Right cardiac atrium (tissue), 5 donors: Measurements from ENCODE around the gene CT47C1. TPM values are rescaled to one million over a fixed set of nuclear protein-coding genes. Genes with fewer than 3 reads are reported as not detected.
"Not testable (repeated sequence)": the region's sequence is repeated elsewhere in the genome, so short reads cannot be mapped to it uniquely, and the experiment has no call there.

Experiments used
- ATAC-seq, 2 donors: fragments of 200-7000 bp; cut with Tn5 transposase; one replicate each; pipeline versions ENCODE4 v1.8.0 to v1.9.1; 2020; ENCODE audit warnings: moderate library complexity in 2 of 2, mild to moderate bottlenecking in 1 of 2
- DNase-seq, 3 donors: peaks; one replicate each; pipeline ENCODE4 v3.0.0-alpha.2; 2020
- H3K27ac ChIP-seq: one replicate; pipeline ENCODE4 v1.5.1; 2013; ENCODE audit warnings: mild to moderate bottlenecking, low read length, control low read depth, moderate library complexity
- H3K27me3 ChIP-seq: one replicate; pipeline ENCODE4 v1.6.1; 2013; ENCODE audit not compliant: control insufficient read depth, insufficient read depth
- H3K4me1 ChIP-seq: one replicate; pipeline ENCODE4 v1.6.1; 2013; ENCODE audit warnings: low read length; ENCODE audit not compliant: control insufficient read depth, insufficient read depth
- H3K4me3 ChIP-seq: one replicate; pipeline ENCODE4 v1.5.1; 2013; ENCODE audit warnings: low read length, control low read depth
- H3K9me3 ChIP-seq: one replicate; pipeline ENCODE4 v1.6.1; 2013; ENCODE audit warnings: low read length; ENCODE audit not compliant: control insufficient read depth
- WGBS: extraction: QIAGEN DNeasy Blood & Tissue Kit; methylation state at CpG from one replicate; pipeline ENCODE4 v1.1.7; 2013; 5-methylcytosine and 5-hydroxymethylcytosine counted together
- intact Hi-C, 4 donors: fragments of 100-400 bp; cut with DNase I; formaldehyde crosslinking; loops; one replicate each; pipeline versions ENCODE4 v1.11.0 to v1.14.0; 2022 to 2023
- long read RNA-seq, 4 donors: library from polyadenylated mRNA; unstranded; transcript quantifications; one replicate each; pipeline ENCODE4 v2.0.0, GENCODE V29; 2020 to 2021
- polyA plus RNA-seq: library from polyadenylated mRNA; stranded (reverse); fragments of 200-250 nt; gene quantifications from one replicate; pipeline ENCODE4 v1.2.3, GENCODE V29; 2013
- total RNA-seq, 4 donors: library from RNA; stranded (reverse); fragmentation: NEBNext Ultra II Directional; extraction: Animal tissue kit (Norgen Biotek cat#: 25700); gene quantifications; one replicate each; pipeline ENCODE4 v1.2.1, GENCODE V29; 2021
- donor health status: healthy with polysubstance abuse.
- donor health status: DM: no; HTN: yes; CAD: no.
- donor health status: DM: no; HTN: no; CAD: no.
- donor health status: DM: no; HTN: yes; CAD: no; lungs with severe emphysema.
- donor health status: DM: yes; HTN: yes; CAD: no.

The CT47C1 gene
- total RNA-seq = not detected
- not detected for polyA plus RNA-seq
- long read RNA-seq, donor 1 = 0 reads
- long read RNA-seq, donor 2 = 0 reads
- long read RNA-seq, donor 3 = 0 reads
- long read RNA-seq, donor 4 = 0 reads

DNA sequence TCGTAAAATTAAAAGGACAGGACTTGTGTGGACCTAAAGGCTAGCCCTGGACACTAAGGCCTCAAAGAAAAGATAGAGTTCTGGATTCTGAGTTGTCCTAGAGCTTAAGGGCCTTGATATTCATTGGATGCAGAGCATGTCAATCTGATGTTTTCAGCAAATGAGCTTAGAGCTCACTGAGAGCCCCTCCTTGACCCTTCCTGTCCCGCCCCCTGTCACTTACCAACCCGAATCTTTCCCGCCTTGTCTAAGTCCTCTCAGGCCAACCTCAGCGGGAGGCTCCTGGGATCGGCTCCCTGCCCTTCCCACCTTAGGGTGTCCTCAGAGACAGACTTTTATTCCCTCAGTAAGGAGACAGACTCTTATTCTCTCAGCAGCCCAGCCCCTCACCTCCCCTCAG, at the start of gene CT47C1:
TSS of gene CT47C1 (plus strand) at position 250 of the 400 bp plus-strand sequence. CDS start 233 bp downstream, outside the sequence.
- DNase-seq = no peak
- intact Hi-C loops = no loop called here
- Histone ChIP-seq H3K4me3 (no peak within 1 kb of the TSS), H3K27me3 (no peaks in the 10 kb centered on the region), H3K27ac (no peak within 1 kb of the TSS), H3K9me3 (no peaks in the 10 kb centered on the region), H3K4me1 (no peaks in the 10 kb centered on the region)
- 94% methylated on average over 6 of the region's 6 CpGs for WGBS
- ATAC-seq = no peak

DNA sequence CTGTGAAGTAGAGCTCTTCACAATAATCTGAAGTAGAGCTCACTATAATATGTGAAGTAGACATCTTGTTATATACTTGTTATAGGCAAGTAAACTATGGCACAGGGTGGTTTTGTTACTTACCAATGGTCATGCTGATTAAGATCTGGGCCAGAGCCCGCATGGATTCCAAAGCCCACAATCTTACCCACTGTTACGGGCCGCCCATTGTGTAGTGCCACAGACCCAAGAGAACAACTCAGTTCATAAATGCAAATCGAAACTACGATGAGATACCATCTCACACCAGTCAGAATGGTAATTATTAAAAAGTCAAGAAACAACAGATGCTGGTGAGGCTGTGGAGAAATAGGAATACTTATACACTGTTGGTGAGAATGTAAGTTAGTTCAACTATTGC, 46.9 kb upstream of the CT47C1 start:
- H3K27ac ChIP-seq = no peak overlapping the region
- no peaks in the 10 kb centered on the region for H3K27me3 ChIP-seq
- intact Hi-C loops = no loop called here
- ATAC-seq (no peak), DNase-seq (no peak)
- H3K4me3 ChIP-seq = no peak overlapping the region
- H3K9me3 ChIP-seq = no peaks in the 10 kb centered on the region
- 97% methylated on average over 5 of the region's 5 CpGs for WGBS
- no peaks in the 10 kb centered on the region for H3K4me1 ChIP-seq

GRCh38 chrX:119026344-119026743, 46.4 kb upstream of the CT47C1 start:
- H3K4me3 ChIP-seq, H3K27ac ChIP-seq, ATAC-seq, H3K4me1 ChIP-seq, DNase-seq, intact Hi-C loops, H3K27me3 ChIP-seq, H3K9me3 ChIP-seq: not testable (repeated sequence)
- WGBS = 90% methylated on average over 2 of the region's 2 CpGs

GRCh38 chrX:119027960-119028732, 44.6 kb upstream of the CT47C1 start:
- WGBS = 92% methylated on average over 28 of the region's 28 CpGs
- intact Hi-C loops, H3K4me3 ChIP-seq, H3K9me3 ChIP-seq, ATAC-seq, H3K27me3 ChIP-seq, H3K4me1 ChIP-seq, H3K27ac ChIP-seq: not testable (repeated sequence)
- peak in 2 of 3 donors; percentile 39 to 41 for DNase-seq

- Histone ChIP-seq H3K4me1 (no peaks in the 10 kb centered on the region), H3K27me3 (no peaks in the 10 kb centered on the region), H3K9me3 (no peaks in the 10 kb centered on the region), H3K27ac (no peak overlapping the region), H3K4me3 (no peak overlapping the region)
- DNase-seq (peak in 1 of 3 donors; percentile 68), ATAC-seq (peak; percentile 68 to 92)
- intact Hi-C loops = no loop called here
- 39% methylated on average over 1 of the region's 1 CpG for WGBS
These were observed 44.0 kb upstream of the CT47C1 start for GRCh38 chrX:119028733-119029330.

DNA sequence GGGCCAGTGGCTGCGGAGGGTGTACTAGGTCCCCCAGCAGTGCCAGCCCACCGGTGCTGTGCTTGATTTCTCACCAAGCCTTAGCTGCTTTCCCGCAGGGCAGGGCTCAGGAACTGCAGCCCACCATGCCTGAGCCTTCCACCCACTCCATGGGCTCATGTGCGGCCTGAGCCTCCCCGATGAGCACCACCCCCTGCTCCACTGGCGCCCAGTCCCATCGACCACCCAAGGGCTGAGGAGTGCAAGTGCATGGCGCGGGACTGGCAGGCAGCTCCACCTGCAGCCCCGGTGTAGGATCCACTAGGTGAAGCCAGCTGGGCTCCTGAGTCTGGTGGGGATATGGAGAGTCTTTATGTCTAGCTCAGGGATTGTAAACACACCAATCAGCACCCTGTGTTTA, 43.1 kb upstream of the CT47C1 start:
- H3K4me1 ChIP-seq, H3K4me3 ChIP-seq, intact Hi-C loops, H3K9me3 ChIP-seq, DNase-seq, ATAC-seq, H3K27ac ChIP-seq, H3K27me3 ChIP-seq: not testable (repeated sequence)
- 93% methylated on average over 8 of the region's 10 CpGs for WGBS

DNA sequence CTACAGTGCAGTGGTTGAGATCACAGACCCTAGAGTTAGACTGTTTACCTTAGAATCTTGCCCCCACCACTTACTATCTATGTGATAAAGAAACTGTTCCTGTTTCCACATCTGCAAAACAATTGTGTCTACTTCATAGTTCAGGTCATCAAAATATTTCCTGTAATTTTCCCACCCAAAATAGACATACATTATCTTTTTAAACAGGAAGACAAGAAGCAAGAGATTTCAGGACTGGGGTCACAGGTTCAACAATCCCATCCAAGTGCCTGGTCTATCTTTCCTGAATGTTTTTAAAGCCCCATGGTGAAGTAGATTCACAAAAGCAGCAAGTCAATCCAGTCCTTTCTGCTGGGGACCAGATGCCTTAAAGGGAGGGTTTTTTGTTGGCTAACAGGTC, 41.8 kb upstream of the CT47C1 start:
- ATAC-seq (no peak), DNase-seq (no peak)
- intact Hi-C loops = no loop called here
- Histone ChIP-seq H3K27ac (no peak overlapping the region), H3K4me1 (no peaks in the 10 kb centered on the region), H3K4me3 (no peak overlapping the region), H3K27me3 (no peaks in the 10 kb centered on the region), H3K9me3 (no peaks in the 10 kb centered on the region)

DNA sequence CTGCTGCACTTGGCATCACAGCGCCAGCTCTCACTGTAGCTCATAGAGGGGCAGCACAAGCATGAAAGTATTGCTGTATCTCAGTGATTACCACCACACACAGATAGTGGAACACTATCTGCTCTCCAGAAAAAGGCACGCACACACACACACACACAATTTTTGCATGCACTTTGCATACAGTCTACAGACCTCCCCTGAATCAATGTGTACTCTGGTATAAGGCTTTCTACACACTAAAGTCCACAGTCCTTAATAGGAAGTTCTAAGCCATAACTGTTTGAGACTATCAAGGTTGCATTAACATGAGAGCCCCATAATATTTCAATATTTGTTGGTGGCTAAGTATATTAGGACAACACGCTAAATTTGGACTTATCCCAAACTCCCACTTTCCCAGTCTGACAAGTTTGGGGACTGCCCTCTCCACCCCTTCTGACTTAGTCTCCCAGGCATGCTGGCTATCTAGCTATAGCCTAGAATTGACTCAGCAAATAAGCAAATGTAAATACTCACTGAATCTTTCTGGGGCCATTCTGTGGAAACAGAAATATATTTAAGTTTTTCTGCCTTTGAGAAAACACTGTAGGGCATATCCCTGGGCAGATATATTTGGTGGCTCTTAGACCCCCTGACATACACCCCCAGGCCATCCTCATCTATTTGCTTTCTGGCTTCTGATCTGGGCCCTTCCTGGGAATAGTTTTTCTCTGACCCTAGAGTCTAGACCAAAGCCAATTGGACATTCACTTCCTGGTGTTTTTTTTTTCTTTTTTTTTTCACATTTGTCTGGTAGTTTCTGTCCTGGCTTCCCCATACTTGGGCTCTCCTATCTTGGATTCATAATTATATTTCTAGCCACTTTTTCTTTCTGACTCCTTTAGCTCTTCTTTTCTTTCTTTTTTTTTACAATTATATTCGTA, 36.4 kb upstream of the CT47C1 start:
- H3K27me3 ChIP-seq = no peaks in the 10 kb centered on the region
- no peaks in the 10 kb centered on the region for H3K9me3 ChIP-seq
- no peak overlapping the region for H3K4me3 ChIP-seq
- no peaks in the 10 kb centered on the region for H3K4me1 ChIP-seq
- no peak for DNase-seq
- intact Hi-C loops = no loop called here
- no peak overlapping the region for H3K27ac ChIP-seq
- no peak for ATAC-seq
- WGBS = 75% methylated on average over 4 of the region's 4 CpGs

DNA sequence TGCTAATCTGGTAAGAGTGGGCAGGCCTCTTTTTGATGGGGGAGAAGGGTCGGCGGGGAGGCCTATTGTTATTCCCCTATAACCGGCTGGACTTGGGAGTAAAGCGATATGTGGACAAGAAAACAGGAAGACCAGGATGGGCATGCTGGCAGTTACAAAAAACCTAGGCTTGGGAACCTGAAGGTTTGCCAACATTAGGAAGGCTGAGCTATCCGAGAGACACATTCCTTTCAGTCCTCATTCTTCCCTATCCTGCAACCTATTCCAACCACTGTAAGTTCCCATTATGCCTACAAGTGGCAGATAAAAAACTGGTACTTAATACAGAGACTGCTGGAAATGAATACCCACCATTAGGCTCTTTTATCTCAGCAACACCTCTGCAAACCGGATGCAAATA, 32.4 kb upstream of the CT47C1 start:
- no peak overlapping the region for H3K4me3 ChIP-seq
- DNase-seq = no peak
- no peak for ATAC-seq
- H3K27me3 ChIP-seq = no peaks in the 10 kb centered on the region
- H3K4me1 ChIP-seq = no peaks in the 10 kb centered on the region
- no peaks in the 10 kb centered on the region for H3K9me3 ChIP-seq
- WGBS = 35% methylated on average over 6 of the region's 6 CpGs
- no peak overlapping the region for H3K27ac ChIP-seq
- intact Hi-C loops = no loop called here

- intact Hi-C loops = no loop called here
- no peaks in the 10 kb centered on the region for H3K9me3 ChIP-seq
- peak overlapping the region; percentile 50 for H3K27ac ChIP-seq
- ATAC-seq = peak; percentile 97 to 98
- DNase-seq = peak in 2 of 3 donors; percentile 61 to 68
- H3K4me1 ChIP-seq = no peaks in the 10 kb centered on the region
- no peaks in the 10 kb centered on the region for H3K27me3 ChIP-seq
- H3K4me3 ChIP-seq = no peak overlapping the region
- 23% methylated on average over 4 of the region's 4 CpGs for whole genome bisulfite sequencing
These were observed 31.6 kb upstream of the CT47C1 start for GRCh38 chrX:119041175-119041574.

DNA sequence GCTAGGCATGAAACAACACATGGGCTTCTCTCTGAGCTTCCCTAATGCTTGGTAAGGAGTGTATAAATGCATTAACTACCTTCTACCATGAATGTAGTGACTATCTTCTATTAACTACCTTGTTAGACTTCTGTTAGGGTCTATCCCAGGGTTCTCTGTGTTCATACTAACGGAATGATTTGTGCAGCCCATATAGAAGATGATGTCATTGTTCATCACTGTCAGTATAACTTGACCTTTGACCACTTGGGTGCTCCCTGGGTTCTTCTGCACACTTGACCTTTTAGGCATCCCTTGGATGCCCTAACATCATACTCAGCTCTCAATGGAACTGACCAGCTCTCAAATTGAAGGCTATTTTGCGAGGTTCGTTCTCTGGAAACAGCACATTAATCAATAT, 30.8 kb upstream of the CT47C1 start:
- H3K27ac ChIP-seq = no peak overlapping the region
- intact Hi-C loops = no loop called here

More for the DNA sequence above, 30.8 kb upstream of the CT47C1 start:
- Histone ChIP-seq H3K9me3 (no peaks in the 10 kb centered on the region), H3K27me3 (no peaks in the 10 kb centered on the region), H3K4me3 (no peak overlapping the region), H3K4me1 (no peaks in the 10 kb centered on the region)
- DNase-seq (no peak), ATAC-seq (no peak)
- 92% methylated on average over 3 of the region's 3 CpGs for WGBS
